Pancreas (tissue), 10 donors: Measurements from ENCODE around the gene MINAR2. TPM values are rescaled to one million over a fixed set of nuclear protein-coding genes. Genes with fewer than 3 reads are reported as not detected.
A peak's percentile ranks its signal among the peaks of the same experiment; 100 is the strongest.

Experiments used
- ATAC-seq, 4 donors: fragments of 200-7000 bp; cut with Tn5 transposase; one replicate each; pipeline versions ENCODE4 v1.8.0 to v1.9.1; 2020; ENCODE audit warnings: mild to moderate bottlenecking in 4 of 4, moderate library complexity in 4 of 4
- DNase-seq, 6 donors: peaks; one replicate each; pipeline ENCODE4 v3.0.0-alpha.2; 2020
- FAIRE-seq: peaks from 2 replicates; lab custom pipeline; 2012; peaks lifted over from hg19 to GRCh38; lab: Jason Lieb, UNC
- H3K27ac ChIP-seq, 4 donors: fragments of 200-600 bp; sonication (generic); 1 replicate in 3 of 4; 2 replicates in 1 of 4; pipeline versions ENCODE4 v1.5.0 to v1.8.0; 2020
- H3K27me3 ChIP-seq, 4 donors: fragments of 200-600 bp; one replicate each; pipeline ENCODE4 v1.8.0; 2021
- H3K36me3 ChIP-seq, 3 donors: fragments of 200-600 bp; sonication (generic) in 1 of 3; one replicate each; pipeline versions ENCODE4 v1.5.0 to v1.8.0; 2020 to 2021
- H3K4me1 ChIP-seq, 3 donors: fragments of 200-600 bp; one replicate each; pipeline ENCODE4 v1.8.0; 2021
- H3K4me3 ChIP-seq, 4 donors: fragments of 200-600 bp; sonication (generic) in 2 of 4; one replicate each; pipeline versions ENCODE4 v1.5.0 to v1.8.0; 2020 to 2021
- H3K9me3 ChIP-seq, 4 donors: fragments of 200-600 bp; one replicate each; pipeline ENCODE4 v1.8.0; 2021
- CTCF ChIP-seq, 4 donors: fragments of 200-600 bp; sonication (generic) in 3 of 4; IDR thresholded peaks; one replicate each; pipeline versions ENCODE4 v1.5.0 to v1.8.0; 2021; ENCODE audit warnings: antibody characterized with exemption in 4 of 4
- WGBS, 2 donors: extraction: QIAGEN DNeasy Blood & Tissue Kit; methylation state at CpG; one replicate each; pipeline ENCODE4 v1.1.7; 2013; 5-methylcytosine and 5-hydroxymethylcytosine counted together
- intact Hi-C, 3 donors: fragments of 100-400 bp; cut with DNase I; formaldehyde crosslinking; loops; one replicate each; pipeline versions ENCODE4 v1.11.1 to v1.14.2; 2022
- polyA plus RNA-seq, 2 donors: library from polyadenylated mRNA; stranded (reverse); fragments of 200-250 nt; gene quantifications; one replicate each; pipeline ENCODE4 v1.2.3, GENCODE V29; 2013
- total RNA-seq, 6 donors: library from RNA; stranded (reverse); fragmentation: NEBNext Ultra II Directional in 4 of 6; extraction: Animal tissue kit (Norgen Biotek cat#: 25700) in 4 of 6; gene quantifications; one replicate each; pipeline versions ENCODE4 v1.2.1 to v1.2.4, GENCODE V29; 2021 to 2023
- donor health status: healthy with polysubstance abuse.
- donor health status: DM: no; HTN: no; CAD: no; lungs with moderate emphysema.
- donor health status: DM: no; HTN: no; CAD: no.
- donor health status: control.
- donor health status: control.
- donor health status: Bipolar disorder and iron deficiency.
- donor health status: DM: yes; HTN: yes; CAD: no.
- donor health status: DM: no; HTN: no; CAD: no.
- donor health status: DM: no; HTN: no; CAD: no.
- donor health status: DM: yes; HTN: yes; CAD: no.

Gene MINAR2
- total and polyA plus RNA-seq, 8 donors: not detected

- Histone ChIP-seq H3K27ac (no peak overlapping the region), H3K9me3 (no peaks in the 10 kb centered on the region), H3K27me3 (no peaks in the 10 kb centered on the region), H3K4me1 (peaks cover 0 to 15% (median 0%) of the 10 kb centered on the region in 3 donors), H3K36me3 (no peaks in the 10 kb centered on the region), H3K4me3 (no peak overlapping the region)
- no peak for FAIRE-seq
- DNase-seq: no peak
- peak in 3 of 4 donors; percentile 31 to 77 (median 72) for ATAC-seq
- 47 to 49% methylated on average over 5 of the region's 5 CpGs for WGBS, 2 donors
- TF ChIP-seq CTCF (IDR thresholded peaks at IDR 0.05): no peak
- intact Hi-C loops: no loop called here
Observed at GRCh38 chr5:129770024-129770820, 22.3 kb downstream of the MINAR2 start.

GRCh38 chr5:129771058-129771838 is 23.4 kb downstream of the MINAR2 start:
- peaks cover 0 to 15% (median 0%) of the 10 kb centered on the region in 3 donors for H3K4me1 ChIP-seq
- peak; percentile 20 to 75 (median 60) for TF ChIP-seq CTCF (IDR thresholded peaks at IDR 0.05)
- no peaks in the 10 kb centered on the region for H3K36me3 ChIP-seq
- H3K27me3 ChIP-seq: no peaks in the 10 kb centered on the region
- no peak overlapping the region for H3K4me3 ChIP-seq
- peak in 4 of 6 donors; percentile 20 to 61 (median 32) for DNase-seq
- 24 to 36% methylated on average over 9 of the region's 9 CpGs for WGBS, 2 donors
- intact Hi-C loops: no loop called here
- H3K9me3 ChIP-seq: no peaks in the 10 kb centered on the region
- no peak for FAIRE-seq
- ATAC-seq: peak; percentile 70 to 88 (median 84)
- no peak overlapping the region for H3K27ac ChIP-seq

GRCh38 chr5:129773376-129773775 is 25.5 kb downstream of the MINAR2 start:
- no peak for FAIRE-seq
- intact Hi-C loops: no loop called here
- TF ChIP-seq CTCF (IDR thresholded peaks at IDR 0.05): no peak
- 62 to 80% methylated on average over 5 of the region's 5 CpGs for WGBS, 2 donors
- ATAC-seq: no peak
- no peaks in the 10 kb centered on the region for H3K36me3 ChIP-seq
- no peaks in the 10 kb centered on the region for H3K9me3 ChIP-seq
- H3K4me3 ChIP-seq: no peak overlapping the region
- H3K4me1 ChIP-seq: peaks cover 0 to 15% (median 0%) of the 10 kb centered on the region in 3 donors
- DNase-seq: no peak
- H3K27ac ChIP-seq: no peak overlapping the region
- no peaks in the 10 kb centered on the region for H3K27me3 ChIP-seq

GRCh38 chr5:129781594-129781993 is 33.7 kb downstream of the MINAR2 start:
- intact Hi-C loops: no loop called here
- WGBS, 2 donors: 60 to 76% methylated on average over 2 of the region's 2 CpGs

More at GRCh38 chr5:129781594-129781993, 33.7 kb downstream of the MINAR2 start:
- ATAC-seq: no peak
- Histone ChIP-seq H3K4me1 (no peaks in the 10 kb centered on the region), H3K4me3 (no peak overlapping the region), H3K36me3 (no peaks in the 10 kb centered on the region), H3K27me3 (no peaks in the 10 kb centered on the region), H3K27ac (no peak overlapping the region), H3K9me3 (no peaks in the 10 kb centered on the region)
- FAIRE-seq: no peak
- TF ChIP-seq CTCF (IDR thresholded peaks at IDR 0.05): no peak
- DNase-seq: no peak
